Stomach smooth muscle (tissue), 2 donors: ENCODE results near the gene ARSB.

Source experiments
- H3K27ac ChIP-seq: one replicate; pipeline ENCODE4 v1.7.0; 2013; ENCODE audit warnings: mild to moderate bottlenecking, low read length, inconsistent platforms
- H3K27me3 ChIP-seq, 2 donors: one replicate each; pipeline ENCODE4 v1.7.0; 2013; ENCODE audit warnings: low read length in 2 of 2; ENCODE audit not compliant: insufficient read depth in 2 of 2, control insufficient read depth in 1 of 2
- H3K36me3 ChIP-seq, 2 donors: one replicate each; pipeline ENCODE4 v1.7.0; 2013; ENCODE audit warnings: low read length in 2 of 2; ENCODE audit not compliant: control insufficient read depth in 2 of 2, insufficient read depth in 2 of 2
- H3K4me1 ChIP-seq: one replicate; pipeline ENCODE4 v1.7.0; 2013; ENCODE audit warnings: low read length; ENCODE audit not compliant: control insufficient read depth, insufficient read depth
- H3K4me3 ChIP-seq, 2 donors: one replicate each; pipeline ENCODE4 v1.7.0; 2013; ENCODE audit warnings: low read length in 2 of 2
- H3K9ac ChIP-seq, 2 donors: one replicate each; pipeline ENCODE4 v1.7.0; 2013; ENCODE audit warnings: low read length in 2 of 2, mild to moderate bottlenecking in 1 of 2
- H3K9me3 ChIP-seq, 2 donors: one replicate each; pipeline ENCODE4 v1.7.0; 2013; ENCODE audit warnings: low read length in 2 of 2; ENCODE audit not compliant: control insufficient read depth in 2 of 2
- donor health status: healthy.
- donor health status: Pancreatic carcinoma.

The ARSB gene

GRCh38 chr5:79020861-79021561 is 35.9 kb upstream of the ARSB start:
- H3K9ac ChIP-seq: no peak overlapping the region
- no peaks in the 10 kb centered on the region for H3K27me3 ChIP-seq
- peak overlapping the region in 1 of 2 donors; percentile 24 for H3K4me3 ChIP-seq
- no peak overlapping the region for H3K27ac ChIP-seq
- H3K4me1 ChIP-seq: no peaks in the 10 kb centered on the region
- no peaks in the 10 kb centered on the region for H3K9me3 ChIP-seq
- H3K36me3 ChIP-seq: no peaks in the 10 kb centered on the region

- Histone ChIP-seq H3K27ac (no peak overlapping the region), H3K9ac (no peak overlapping the region), H3K27me3 (no peaks in the 10 kb centered on the region), H3K9me3 (no peaks in the 10 kb centered on the region), H3K4me1 (no peaks in the 10 kb centered on the region), H3K4me3 (no peak overlapping the region), H3K36me3 (no peaks in the 10 kb centered on the region)
These were observed 29.5 kb upstream of the ARSB start for GRCh38 chr5:79014631-79015030.

- Histone ChIP-seq H3K36me3 (no peaks in the 10 kb centered on the region), H3K27ac (no peak overlapping the region), H3K27me3 (no peaks in the 10 kb centered on the region), H3K9me3 (no peaks in the 10 kb centered on the region), H3K4me3 (no peak overlapping the region), H3K4me1 (no peaks in the 10 kb centered on the region), H3K9ac (no peak overlapping the region)
These were observed 26.8 kb upstream of the ARSB start for GRCh38 chr5:79011869-79012268.

GRCh38 chr5:79011219-79011836 is 26.2 kb upstream of the ARSB start:
- H3K9ac ChIP-seq: no peak overlapping the region
- H3K4me1 ChIP-seq: no peaks in the 10 kb centered on the region
- no peak overlapping the region for H3K4me3 ChIP-seq
- H3K36me3 ChIP-seq: no peaks in the 10 kb centered on the region
- no peaks in the 10 kb centered on the region for H3K9me3 ChIP-seq
- no peak overlapping the region for H3K27ac ChIP-seq
- no peaks in the 10 kb centered on the region for H3K27me3 ChIP-seq

- H3K27me3 ChIP-seq: no peaks in the 10 kb centered on the region
- no peaks in the 10 kb centered on the region for H3K9me3 ChIP-seq
- no peak overlapping the region for H3K27ac ChIP-seq
- H3K4me1 ChIP-seq: no peaks in the 10 kb centered on the region
- no peaks in the 10 kb centered on the region for H3K36me3 ChIP-seq
- H3K4me3 ChIP-seq: no peak overlapping the region
- H3K9ac ChIP-seq: no peak overlapping the region
These were observed 23.3 kb upstream of the ARSB start for GRCh38 chr5:79008362-79008761.

GRCh38 chr5:79007872-79008271 is 22.8 kb upstream of the ARSB start:
- Histone ChIP-seq H3K27me3 (no peaks in the 10 kb centered on the region), H3K4me1 (no peaks in the 10 kb centered on the region), H3K9me3 (no peaks in the 10 kb centered on the region), H3K36me3 (no peaks in the 10 kb centered on the region), H3K27ac (no peak overlapping the region), H3K4me3 (no peak overlapping the region), H3K9ac (no peak overlapping the region)

- Histone ChIP-seq H3K4me1 (no peaks in the 10 kb centered on the region), H3K9me3 (no peaks in the 10 kb centered on the region), H3K9ac (no peak overlapping the region), H3K27me3 (no peaks in the 10 kb centered on the region), H3K27ac (no peak overlapping the region), H3K36me3 (no peaks in the 10 kb centered on the region), H3K4me3 (no peak overlapping the region)
These were observed 21.0 kb upstream of the ARSB start for GRCh38 chr5:79005936-79006631.

GRCh38 chr5:79005151-79005550 is 20.0 kb upstream of the ARSB start:
- no peak overlapping the region for H3K4me3 ChIP-seq
- H3K27me3 ChIP-seq: no peaks in the 10 kb centered on the region
- no peaks in the 10 kb centered on the region for H3K36me3 ChIP-seq
- H3K4me1 ChIP-seq: no peaks in the 10 kb centered on the region
- no peak overlapping the region for H3K27ac ChIP-seq
- H3K9ac ChIP-seq: no peak overlapping the region
- H3K9me3 ChIP-seq: no peaks in the 10 kb centered on the region

- no peaks in the 10 kb centered on the region for H3K4me1 ChIP-seq
- no peak overlapping the region for H3K9ac ChIP-seq
- H3K4me3 ChIP-seq: no peak overlapping the region
- no peaks in the 10 kb centered on the region for H3K9me3 ChIP-seq
- H3K36me3 ChIP-seq: no peaks in the 10 kb centered on the region
- H3K27ac ChIP-seq: no peak overlapping the region
- no peaks in the 10 kb centered on the region for H3K27me3 ChIP-seq
These were observed 17.3 kb upstream of the ARSB start for GRCh38 chr5:79002374-79002773.

GRCh38 chr5:79001471-79001870 is 16.4 kb upstream of the ARSB start:
- H3K4me3 ChIP-seq: no peak overlapping the region
- H3K36me3 ChIP-seq: no peaks in the 10 kb centered on the region
- no peak overlapping the region for H3K27ac ChIP-seq
- H3K4me1 ChIP-seq: no peaks in the 10 kb centered on the region
- H3K27me3 ChIP-seq: no peaks in the 10 kb centered on the region
- no peaks in the 10 kb centered on the region for H3K9me3 ChIP-seq
- peak overlapping the region in 1 of 2 donors; percentile 25 for H3K9ac ChIP-seq

- Histone ChIP-seq H3K9me3 (no peaks in the 10 kb centered on the region), H3K27me3 (no peaks in the 10 kb centered on the region), H3K27ac (no peak overlapping the region), H3K9ac (no peak overlapping the region), H3K4me1 (no peaks in the 10 kb centered on the region), H3K36me3 (no peaks in the 10 kb centered on the region), H3K4me3 (no peak overlapping the region)
These were observed 12.0 kb upstream of the ARSB start for GRCh38 chr5:78997090-78997489.
